ENCODE data around the gene SPATA22.

DNA sequence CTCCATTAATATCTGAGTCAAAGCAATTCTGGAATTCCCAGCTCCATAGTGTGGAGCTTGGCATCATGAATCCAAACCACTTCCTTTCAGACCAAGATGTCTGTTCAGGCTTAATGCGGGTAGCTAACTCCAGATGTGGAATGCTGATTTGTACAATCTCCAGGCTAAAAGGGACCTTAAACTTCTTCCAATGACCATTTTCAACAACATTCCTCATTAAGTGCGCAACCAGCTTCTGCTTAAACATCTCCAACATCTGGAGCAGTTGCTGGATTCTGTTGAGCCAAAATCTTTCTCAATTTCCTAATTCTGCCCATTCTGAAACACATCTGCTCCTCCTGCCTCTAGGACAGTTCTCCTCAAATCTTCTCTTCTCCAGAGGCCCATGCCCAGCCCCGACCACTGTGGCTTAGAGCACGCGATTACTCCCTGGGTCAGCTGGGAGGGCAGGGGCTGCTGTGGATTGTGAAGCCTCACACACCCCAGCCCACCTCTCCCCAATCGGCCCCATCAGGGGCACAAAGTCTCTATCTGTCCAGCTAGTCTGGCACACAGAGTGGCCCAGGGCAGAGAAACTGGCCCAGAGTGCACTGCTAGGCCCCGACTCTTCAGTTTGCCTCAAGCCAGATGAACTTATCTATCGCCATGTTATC, 40.4 kb upstream of the SPATA22 start:
- TF ChIP-seq, protein P1, sequence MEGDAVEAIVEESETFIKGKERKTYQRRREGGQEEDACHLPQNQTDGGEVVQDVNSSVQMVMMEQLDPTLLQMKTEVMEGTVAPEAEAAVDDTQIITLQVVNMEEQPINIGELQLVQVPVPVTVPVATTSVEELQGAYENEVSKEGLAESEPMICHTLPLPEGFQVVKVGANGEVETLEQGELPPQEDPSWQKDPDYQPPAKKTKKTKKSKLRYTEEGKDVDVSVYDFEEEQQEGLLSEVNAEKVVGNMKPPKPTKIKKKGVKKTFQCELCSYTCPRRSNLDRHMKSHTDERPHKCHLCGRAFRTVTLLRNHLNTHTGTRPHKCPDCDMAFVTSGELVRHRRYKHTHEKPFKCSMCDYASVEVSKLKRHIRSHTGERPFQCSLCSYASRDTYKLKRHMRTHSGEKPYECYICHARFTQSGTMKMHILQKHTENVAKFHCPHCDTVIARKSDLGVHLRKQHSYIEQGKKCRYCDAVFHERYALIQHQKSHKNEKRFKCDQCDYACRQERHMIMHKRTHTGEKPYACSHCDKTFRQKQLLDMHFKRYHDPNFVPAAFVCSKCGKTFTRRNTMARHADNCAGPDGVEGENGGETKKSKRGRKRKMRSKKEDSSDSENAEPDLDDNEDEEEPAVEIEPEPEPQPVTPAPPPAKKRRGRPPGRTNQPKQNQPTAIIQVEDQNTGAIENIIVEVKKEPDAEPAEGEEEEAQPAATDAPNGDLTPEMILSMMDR (IDR thresholded peaks at IDR 0.05): no peak
- TF ChIP-seq POLR2A (IDR thresholded peaks at IDR 0.05): no peak

All from gastroesophageal sphincter (tissue), 3 donors.